GM18519 (cell line): Measurements from ENCODE around the gene COL3A1.

ENCODE experiments used
- ATAC-seq: cut with Tn5 transposase; IDR thresholded peaks from one replicate; pipeline ENCODE4 v1.9.1; 2021; ENCODE audit warnings: mild to moderate bottlenecking, moderate library complexity; ENCODE audit not compliant: unreplicated experiment, low FRiP score

Gene COL3A1

GRCh38 chr2:189013671-189014448 lies 39.7 kb downstream of the COL3A1 start:
- ATAC-seq = no peak

GRCh38 chr2:189014449-189015138 lies 40.4 kb downstream of the COL3A1 start:
- ATAC-seq = no peak

GRCh38 chr2:189015359-189015758 lies 41.2 kb downstream of the COL3A1 start:
- ATAC-seq = no peak

DNA sequence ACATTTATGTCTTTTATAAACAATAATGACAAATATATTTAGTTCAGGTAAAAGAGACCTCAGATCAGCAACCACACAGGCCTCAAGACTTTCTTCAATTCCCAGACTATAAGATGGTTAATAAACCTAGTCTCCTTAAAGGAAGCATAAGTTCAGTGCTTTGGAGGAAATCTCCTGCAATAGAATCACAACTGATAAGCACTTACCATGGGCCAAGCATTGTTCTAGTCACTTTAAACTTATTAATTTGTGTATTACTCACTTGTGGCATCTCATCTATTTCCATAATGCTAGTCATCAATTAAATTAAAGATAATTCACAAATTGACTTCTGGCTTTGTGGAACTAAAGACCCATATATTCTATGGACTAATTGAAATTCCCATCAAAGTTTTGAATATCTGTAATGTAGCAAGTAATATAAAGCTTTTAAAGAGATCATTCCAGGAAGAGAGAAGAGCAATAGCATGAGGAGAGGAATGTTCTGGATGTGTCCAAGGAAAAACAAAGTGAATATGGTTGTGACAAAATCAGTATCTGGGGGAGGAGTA lies 42.2 kb downstream of the COL3A1 start:
- ATAC-seq = no peak

- ATAC-seq = no peak
Measured at GRCh38 chr2:189018631-189019030, 44.5 kb downstream of the COL3A1 start.

DNA sequence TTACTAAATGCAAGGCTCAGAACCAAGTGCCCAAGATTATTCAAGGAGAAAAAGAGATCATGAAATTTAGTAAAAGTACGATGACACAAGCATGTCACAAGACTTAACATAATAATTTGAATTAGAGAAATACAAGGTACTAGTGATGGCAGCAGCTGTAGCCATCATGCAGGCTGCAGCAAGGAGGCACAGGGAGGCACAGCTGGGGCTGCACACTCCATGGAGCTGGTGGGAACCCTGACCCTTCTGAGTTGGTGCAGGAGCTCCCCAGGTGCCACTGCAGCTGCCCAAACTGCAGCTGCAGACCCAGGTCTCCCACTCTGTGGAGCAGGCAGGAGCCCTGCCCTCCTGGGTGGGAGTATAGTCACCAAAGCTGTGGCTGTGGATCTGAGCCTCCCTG lies 46.0 kb downstream of the COL3A1 start:
- no peak for ATAC-seq

GRCh38 chr2:189022053-189022481 lies 47.9 kb downstream of the COL3A1 start:
- no peak for ATAC-seq

- ATAC-seq = no peak
Measured at GRCh38 chr2:189022492-189022891, 48.3 kb downstream of the COL3A1 start.

DNA sequence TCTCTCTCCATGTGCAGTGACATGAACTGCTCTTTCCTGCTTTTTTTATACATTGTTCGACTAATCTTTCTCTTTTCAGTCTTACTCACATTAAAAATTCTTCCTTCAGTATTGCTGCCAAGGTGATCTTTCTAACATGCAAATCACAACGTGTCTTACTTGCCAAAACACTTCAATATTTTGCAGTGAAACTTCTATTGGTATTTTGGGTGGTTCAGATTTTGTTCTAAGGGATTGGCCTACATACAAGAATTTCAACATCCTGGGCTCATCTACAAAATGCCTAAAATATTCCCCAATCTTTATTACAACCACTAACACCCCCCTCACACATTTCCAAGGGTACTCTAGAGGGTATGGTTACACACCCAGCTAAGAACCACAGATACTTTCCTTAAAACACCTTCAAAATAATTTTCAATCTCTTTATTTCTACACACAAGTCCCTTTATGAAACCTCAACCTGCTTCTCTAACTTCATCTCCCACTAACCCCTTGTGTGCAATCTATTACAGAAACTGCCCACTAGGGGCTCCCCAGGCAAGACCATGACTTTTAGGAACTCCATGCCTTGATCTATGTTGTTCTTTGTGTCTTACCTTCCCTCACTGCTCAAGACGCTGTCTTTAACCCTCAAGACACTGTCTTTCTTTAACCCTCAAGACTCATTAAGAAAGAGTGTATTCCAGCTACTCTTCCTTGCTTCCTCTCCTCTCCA lies 50.9 kb downstream of the COL3A1 start:
- ATAC-seq = no peak

DNA sequence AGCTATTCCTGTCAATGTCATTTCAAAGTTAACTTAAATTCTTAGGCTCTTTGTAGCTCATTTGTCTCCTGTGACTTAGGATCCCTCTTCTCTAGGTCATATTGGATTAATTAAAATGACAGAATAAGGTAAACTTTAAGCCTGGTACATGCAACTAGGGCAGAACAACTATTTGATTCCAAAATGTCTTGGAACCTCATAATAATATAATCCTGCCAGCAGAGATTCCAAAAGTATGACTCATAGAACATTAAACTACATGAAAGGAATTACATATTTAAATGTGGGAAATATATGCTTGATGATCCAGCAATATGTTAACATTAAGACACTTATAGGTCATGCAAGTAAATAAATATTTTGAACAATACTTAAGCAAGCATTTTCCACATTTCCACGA lies 63.3 kb downstream of the COL3A1 start:
- ATAC-seq = no peak

DNA sequence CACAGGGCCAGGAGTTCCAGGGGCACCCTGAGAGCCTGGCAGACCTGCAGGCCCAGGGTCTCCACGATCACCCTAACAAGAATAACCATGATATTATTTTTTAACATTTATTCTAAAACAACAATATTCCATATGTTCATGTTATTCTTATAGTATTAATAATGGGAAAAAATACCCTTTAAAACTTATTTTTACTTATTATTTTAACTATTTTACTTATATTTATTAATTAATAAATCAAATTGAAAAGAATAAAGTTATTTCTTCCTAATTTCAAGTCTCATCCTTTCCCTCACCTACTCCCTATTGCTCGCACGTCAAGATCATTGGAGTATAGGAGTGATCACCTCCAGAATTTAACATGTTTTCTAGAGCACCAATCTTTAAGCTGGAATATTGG lies 71.7 kb downstream of the COL3A1 start:
- no peak for ATAC-seq

- ATAC-seq = no peak
Measured at GRCh38 chr2:189046320-189046719, 72.1 kb downstream of the COL3A1 start.

DNA sequence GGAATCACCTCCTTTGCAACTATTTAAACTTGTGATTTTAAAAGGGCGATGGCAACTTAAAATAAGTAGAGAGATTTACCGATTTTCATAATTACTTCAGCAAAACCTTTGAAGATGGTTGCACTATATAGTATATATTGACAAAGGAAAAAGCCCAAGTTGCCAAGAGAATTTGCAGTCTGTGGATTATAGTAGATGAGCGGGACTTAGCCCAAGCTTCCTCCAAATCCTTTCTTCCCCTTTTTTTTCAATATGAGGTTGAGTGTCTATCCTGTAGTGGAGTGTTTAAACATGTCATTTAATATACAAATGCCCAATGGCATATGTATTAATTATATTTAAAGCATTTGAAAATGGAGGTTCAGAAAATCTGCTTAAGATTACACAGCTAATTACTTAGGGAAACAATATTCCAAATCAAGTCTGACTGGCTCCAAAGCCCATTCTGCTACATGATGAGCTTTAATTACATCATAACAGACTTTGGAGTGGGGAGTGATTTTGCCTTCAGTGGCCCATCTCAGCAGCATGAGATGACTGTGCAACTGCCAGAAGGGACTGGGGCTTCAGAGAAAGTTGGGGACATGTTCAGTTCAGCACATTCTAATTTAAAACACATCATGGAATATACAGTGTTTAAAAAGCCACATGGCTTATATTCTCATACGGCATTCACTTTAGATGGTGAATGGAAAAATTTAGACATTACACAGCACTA lies 73.2 kb downstream of the COL3A1 start:
- ATAC-seq = no peak

DNA sequence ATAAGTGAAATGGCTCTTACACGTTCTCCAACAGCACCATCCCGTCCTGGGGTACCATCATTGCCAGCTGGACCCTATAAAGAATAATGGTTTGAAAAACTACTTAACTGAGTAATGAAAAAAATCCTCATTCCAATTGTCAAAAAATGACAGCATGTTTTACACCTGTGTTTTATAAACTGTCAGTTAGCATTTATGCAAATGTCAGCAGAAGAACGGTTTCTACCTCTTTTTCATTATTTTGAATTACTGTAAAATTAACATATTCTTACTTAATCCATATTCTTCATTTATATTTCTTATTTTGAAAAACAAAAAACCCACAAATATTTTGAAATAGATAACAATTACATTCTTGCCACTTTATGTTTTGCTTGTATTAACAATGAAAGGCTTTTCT lies 74.0 kb downstream of the COL3A1 start:
- no peak for ATAC-seq

GRCh38 chr2:189049709-189050164 lies 75.6 kb downstream of the COL3A1 start:
- no peak for ATAC-seq

DNA sequence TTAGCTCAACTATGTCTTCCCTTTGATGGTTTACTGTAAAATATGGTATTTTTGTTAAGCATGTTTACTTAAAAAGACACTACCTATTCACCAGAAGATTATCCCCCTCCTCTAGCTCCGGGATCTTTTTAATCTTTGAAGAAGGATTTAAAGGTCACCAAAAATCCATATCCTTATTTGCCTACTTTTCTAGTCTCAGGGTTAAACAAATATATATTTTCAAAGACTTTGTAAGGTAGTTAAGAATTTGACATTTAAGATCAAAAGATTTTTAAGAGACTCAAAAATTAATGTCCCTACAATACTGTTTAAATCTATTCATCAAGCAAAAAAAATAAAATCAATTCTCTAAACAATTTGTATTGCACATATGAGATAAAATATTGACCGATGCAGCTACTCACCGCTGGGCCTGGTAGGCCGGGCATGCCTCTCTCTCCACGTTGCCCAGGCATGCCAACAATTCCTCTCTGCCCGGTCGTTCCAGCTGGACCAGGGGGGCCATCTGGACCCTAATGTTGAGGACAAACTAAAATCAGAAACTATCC lies 76.1 kb downstream of the COL3A1 start:
- ATAC-seq = no peak

DNA sequence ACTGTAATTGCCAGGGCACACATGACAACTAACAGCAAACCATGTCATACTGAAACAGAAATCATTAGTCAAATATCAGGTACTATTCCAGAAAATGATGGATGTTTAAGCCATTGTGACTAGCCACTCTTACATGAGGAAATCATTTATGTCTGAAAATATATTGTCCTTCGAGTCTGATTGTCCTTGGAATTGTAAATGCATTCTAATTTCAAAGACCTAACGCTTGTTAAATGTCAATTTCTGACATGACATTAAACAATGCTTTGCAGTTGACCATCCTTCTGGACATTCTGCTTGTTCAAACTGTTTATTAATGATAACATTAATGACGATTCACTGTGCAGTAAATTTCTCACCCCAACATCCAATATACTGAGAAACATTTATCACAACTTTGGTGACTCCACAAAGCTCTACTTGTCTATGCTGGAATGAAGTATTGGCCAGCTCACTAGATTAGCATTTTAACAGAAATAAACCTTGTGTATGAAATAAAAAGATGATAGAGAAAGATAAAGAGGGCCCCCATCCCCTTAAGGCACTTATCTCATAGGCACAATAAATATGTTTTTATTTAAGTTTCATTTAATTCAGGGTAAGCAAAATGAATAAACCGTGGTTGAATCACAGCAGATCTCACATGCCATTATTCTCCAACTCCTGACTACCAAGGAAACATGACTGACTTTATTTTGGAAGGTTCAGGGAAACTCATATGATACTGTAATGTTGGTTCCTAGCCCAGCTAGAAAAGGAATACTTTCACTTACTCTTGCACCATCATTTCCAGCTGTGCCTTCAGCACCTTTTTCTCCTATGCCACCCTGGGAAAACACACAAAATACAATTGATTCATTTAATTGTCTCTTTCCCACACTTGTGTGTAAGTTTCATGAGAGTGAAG lies 82.3 kb downstream of the COL3A1 start:
- no peak for ATAC-seq

- no peak for ATAC-seq
Measured at GRCh38 chr2:189057316-189057715, 83.1 kb downstream of the COL3A1 start.

- no peak for ATAC-seq
Measured at GRCh38 chr2:189060096-189060642, 86.0 kb downstream of the COL3A1 start.
